H54 (cell line): ENCODE data around the gene MSI1.

Experiments
- DNase-seq: peaks from one replicate; pipeline ENCODE4 v3.0.0; 2011; ENCODE audit warnings: low spot score, mixed read lengths; ENCODE audit not compliant: insufficient read length
- FAIRE-seq: peaks from 3 replicates; lab custom pipeline; 2011; peaks lifted over from hg19 to GRCh38; lab: Jason Lieb, UNC
- POLR2A ChIP-seq: IDR thresholded peaks from 2 replicates; pipeline ENCODE4 v1.6.1; 2011; ENCODE audit warnings: low read depth, mild to moderate bottlenecking, low read length

MSI1 gene

GRCh38 chr12:120368789-120369602 lies at the start of gene MSI1:
Gene MSI1 (minus strand): TSS chr12:120369164. CDS start chr12:120369091, 73 bp downstream.
- TF ChIP-seq POLR2A = no peak
- DNase-seq (no peak), FAIRE-seq (no peak)

DNA sequence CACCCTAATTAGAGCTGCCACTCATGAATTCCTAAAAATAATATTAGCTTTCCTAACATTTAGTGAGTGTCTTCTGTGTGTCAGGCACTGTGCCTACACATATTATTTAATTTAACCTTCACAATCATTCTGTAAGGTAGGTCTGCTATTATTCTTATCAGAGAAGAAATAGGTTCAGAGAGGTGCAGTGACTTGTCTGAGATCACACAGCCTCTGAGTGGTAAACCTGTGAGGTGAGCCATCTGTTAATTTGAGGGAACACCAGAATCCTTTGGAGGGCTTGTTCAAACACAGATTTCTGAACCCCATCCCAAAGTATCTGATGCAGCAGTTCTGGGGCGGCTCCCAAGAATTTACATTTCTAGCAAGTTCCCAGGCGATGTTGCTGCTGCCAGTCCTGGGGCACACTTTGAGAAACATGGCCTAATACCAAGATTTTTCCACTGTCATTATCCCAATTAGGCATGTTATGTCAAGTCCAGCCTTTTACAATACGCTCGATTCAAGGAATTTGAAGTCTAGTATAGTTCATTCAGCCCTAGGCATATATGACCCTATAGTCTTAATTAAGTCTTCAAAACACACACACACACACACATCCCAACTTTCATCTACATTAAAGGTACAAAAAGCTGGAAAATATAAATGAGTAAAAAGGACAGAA lies 49.1 kb upstream of the MSI1 start:
- no peak for FAIRE-seq
- TF ChIP-seq POLR2A = no peak
- no peak for DNase-seq

DNA sequence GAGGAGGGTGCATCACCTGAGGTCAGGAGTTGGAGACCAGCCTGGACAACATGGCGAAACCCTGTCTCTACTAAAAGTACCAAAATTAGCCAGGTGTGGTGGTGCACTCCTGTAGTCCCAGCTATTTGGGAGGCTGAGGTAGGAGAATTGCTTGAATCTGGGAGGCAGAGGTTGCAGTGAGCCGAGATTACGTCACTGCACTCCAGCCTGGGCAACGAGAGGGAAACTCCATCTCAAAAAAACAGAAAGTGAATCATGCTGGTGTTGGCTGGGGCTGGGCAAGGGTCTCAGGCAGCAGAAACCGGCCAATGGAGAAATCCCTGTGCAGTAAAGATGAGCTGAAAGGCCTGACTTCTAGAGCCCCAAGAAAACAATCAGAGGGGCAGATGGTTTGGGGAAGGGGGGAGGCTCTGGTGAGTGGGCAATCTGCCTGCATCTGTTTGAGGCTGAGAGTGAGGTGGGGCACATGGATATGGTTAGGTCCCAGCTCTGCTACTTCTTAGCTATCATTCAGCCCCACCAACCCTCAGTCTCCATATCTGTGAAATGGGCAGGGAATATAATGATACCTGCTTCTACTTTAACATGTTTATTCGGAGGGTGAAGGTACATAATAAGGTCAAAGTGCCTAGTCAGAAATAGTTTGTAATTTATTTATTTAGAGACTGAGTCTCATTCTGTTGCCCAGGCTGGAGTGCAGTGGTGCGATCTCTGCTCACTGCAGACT lies 47.7 kb upstream of the MSI1 start:
- FAIRE-seq (no peak), DNase-seq (no peak)
- TF ChIP-seq POLR2A = no peak

GRCh38 chr12:120413901-120414695 lies 45.1 kb upstream of the MSI1 start:
- DNase-seq = no peak
- FAIRE-seq = no peak
- TF ChIP-seq POLR2A = no peak

GRCh38 chr12:120412421-120412820 lies 43.5 kb upstream of the MSI1 start:
- no peak for TF ChIP-seq POLR2A
- DNase-seq = no peak
- FAIRE-seq = no peak

DNA sequence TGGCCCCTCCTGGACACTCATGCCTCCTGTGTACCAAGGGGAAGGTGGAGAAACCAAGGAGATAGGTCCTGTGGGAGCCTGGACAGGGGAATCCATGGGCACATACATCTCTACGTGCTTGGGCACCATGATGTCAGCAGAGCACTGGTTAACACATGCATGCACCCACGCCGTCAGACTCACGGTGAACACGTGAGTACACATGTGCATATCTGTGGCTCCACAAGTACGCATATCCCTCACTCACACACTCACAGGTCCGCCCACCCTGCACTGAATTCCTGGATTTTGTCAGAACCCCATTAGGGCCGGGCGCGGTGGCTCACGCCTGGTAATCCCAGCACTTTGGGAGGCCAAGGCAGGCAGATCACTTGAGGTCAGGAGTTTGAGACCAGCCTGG lies 39.8 kb upstream of the MSI1 start:
- no peak for TF ChIP-seq POLR2A
- DNase-seq (no peak), FAIRE-seq (no peak)

DNA sequence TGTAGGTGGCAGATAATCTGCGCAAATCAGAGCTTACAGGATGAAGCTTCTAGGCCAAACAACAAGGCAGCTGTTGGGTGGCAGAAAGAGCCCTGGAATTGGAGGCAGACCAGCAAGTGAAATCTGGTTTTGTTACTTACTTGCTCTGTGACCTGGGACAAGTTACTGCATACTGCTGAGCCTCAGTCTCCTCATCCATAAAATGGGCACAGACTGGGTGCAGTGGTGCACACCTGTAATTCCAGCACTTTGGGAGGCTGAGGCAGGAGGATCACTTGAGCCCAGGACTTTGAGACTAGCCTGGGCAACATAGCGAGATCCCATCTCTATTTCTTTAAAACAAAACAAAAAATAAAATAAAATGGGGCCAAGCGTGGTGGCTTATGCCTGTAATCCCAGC lies 37.6 kb upstream of the MSI1 start:
- TF ChIP-seq POLR2A = no peak
- DNase-seq (no peak), FAIRE-seq (no peak)

DNA sequence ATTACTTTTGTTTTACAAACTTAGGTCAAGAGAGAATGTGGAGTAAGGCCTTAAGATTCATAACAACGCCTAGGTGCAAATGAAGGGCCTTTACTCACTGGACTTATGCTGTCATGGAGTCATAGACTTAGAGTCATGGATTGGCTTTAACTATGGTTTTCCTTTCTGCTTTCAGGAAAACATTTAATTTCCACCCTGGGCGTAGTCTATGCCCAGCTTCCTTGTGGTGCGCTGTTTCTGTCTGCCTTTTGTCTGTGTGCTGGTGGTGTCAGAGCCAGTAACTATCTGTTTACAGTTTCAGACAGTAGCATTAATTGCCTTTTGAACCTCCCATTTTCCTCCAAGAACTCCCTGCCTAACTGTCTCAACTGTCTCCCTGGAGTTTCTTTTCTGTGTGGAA lies 37.1 kb upstream of the MSI1 start:
- DNase-seq (no peak), FAIRE-seq (no peak)
- TF ChIP-seq POLR2A = no peak

- DNase-seq (no peak), FAIRE-seq (no peak)
- no peak for TF ChIP-seq POLR2A
These were observed 35.3 kb upstream of the MSI1 start for GRCh38 chr12:120404271-120404670.

- no peak for DNase-seq
- no peak for TF ChIP-seq POLR2A
- no peak for FAIRE-seq
These were observed 34.9 kb upstream of the MSI1 start for GRCh38 chr12:120403869-120404268.

GRCh38 chr12:120402217-120402616 lies 33.3 kb upstream of the MSI1 start:
- no peak for TF ChIP-seq POLR2A
- no peak for FAIRE-seq
- no peak for DNase-seq

DNA sequence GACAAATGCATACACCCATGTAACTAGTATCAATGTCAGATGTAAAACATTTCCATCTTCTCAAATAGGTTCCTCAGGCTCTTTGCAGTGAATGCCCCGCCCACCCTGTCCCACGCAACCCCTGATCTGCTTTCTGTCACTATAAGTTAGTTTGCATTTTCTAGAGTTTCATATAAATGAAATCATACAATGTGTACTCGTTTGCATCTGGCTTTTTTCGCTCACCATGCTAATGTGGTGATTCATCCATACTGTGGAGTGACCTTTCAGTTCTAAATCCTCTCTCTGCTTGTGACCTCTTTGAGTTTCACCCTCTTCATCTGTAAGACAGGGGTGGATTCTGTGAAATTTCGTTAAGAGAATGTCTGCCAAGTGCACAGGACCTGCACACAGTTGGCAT lies 30.6 kb upstream of the MSI1 start:
- FAIRE-seq (no peak), DNase-seq (peak; percentile 60)
- TF ChIP-seq POLR2A = no peak

DNA sequence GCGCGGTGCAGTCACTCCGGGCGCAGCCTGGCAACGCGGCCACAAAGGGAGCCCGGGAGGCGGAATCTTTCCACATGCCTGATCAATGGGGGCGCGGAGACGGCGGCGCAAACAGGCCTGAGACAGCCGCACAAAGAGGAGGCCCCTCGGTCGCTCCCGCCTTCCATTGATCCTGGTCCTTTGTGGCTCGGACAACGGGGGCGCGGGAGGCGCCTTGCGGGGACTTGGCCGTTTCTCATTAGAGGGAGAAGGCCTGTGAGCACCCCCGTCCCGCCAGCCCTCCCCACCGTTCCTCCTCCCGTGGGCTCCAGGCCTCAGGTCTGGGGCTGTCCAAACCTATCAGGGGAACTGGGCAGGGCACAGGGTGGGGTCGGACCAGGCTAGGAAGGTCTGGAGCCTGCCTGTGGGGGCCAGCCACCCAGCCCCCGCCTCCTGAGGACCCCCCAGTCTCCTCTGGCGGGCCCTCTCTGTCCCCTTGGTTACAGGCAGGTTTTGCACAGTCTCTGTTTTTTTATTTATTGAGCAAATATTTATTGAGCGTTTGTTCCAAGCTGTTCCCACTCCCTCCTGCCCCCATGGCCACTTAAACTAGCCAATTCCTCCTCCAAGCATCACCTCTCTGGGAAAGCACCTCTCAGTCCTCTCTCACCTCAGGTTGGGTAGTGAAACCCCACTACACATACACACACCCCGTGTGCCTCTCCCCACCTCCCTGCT lies 29.0 kb upstream of the MSI1 start:
- no peak for TF ChIP-seq POLR2A
- no peak for FAIRE-seq
- DNase-seq = no peak
